IPS DF 6.9 (cell line): ENCODE results near the gene DCLK1.
"Not testable (repeated sequence)": the region's sequence is repeated elsewhere in the genome, so short reads cannot be mapped to it uniquely, and the experiment has no call there.

Source experiments
- DNase-seq: peaks from one replicate; pipeline ENCODE4 v3.0.0-alpha.2; 2013; ENCODE audit warnings: low read depth, low spot score
- H3K27ac ChIP-seq: one replicate; pipeline ENCODE4 v1.5.1; 2013; ENCODE audit warnings: low read length, control low read depth
- H3K27me3 ChIP-seq: 2 replicates; pipeline ENCODE4 v1.6.1; 2013; ENCODE audit warnings: mild to moderate bottlenecking, low read length; ENCODE audit not compliant: control insufficient read depth, insufficient read depth
- H3K36me3 ChIP-seq: 2 replicates; pipeline ENCODE4 v1.6.1; 2013; ENCODE audit warnings: low read length; ENCODE audit not compliant: control insufficient read depth, insufficient read depth
- H3K4me1 ChIP-seq: 2 replicates; pipeline ENCODE4 v1.6.1; 2013; ENCODE audit warnings: low read length; ENCODE audit not compliant: control insufficient read depth, insufficient read depth
- H3K4me3 ChIP-seq: 2 replicates; pipeline ENCODE4 v1.5.1; 2013; ENCODE audit warnings: mild to moderate bottlenecking, low read length
- H3K9me3 ChIP-seq: 2 replicates; pipeline ENCODE4 v1.6.1; 2013; ENCODE audit warnings: low read length, inconsistent platforms; ENCODE audit not compliant: control insufficient read depth, insufficient read depth
- WGBS: extraction: QIAGEN DNeasy Blood & Tissue Kit; methylation state at CpG from one replicate; pipeline ENCODE4 v1.1.7; 2013; ENCODE audit warnings: mixed read lengths, missing lambda C conversion rate; ENCODE audit not compliant: insufficient read length, insufficient coverage; 5-methylcytosine and 5-hydroxymethylcytosine counted together

The DCLK1 gene

DNA sequence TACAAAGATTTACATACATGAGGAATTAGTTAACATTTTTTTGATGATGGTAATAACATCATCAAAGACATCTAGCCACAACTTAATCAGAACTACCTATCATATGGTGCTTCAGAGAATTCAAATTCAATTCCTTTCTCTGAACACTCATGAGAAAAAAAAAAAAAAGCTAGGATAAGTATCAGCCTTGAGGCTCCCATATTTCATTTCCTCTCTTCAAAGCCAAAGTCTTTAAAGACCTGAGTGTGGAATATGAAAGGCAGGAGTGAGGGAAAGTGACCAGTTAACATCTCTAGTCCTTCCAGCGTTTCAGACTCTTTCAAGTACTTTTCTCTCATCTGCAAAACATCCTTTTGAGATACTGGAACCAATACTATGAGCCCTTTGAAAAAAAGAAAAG is 137.5 kb downstream of the DCLK1 start:
- H3K27me3 ChIP-seq = no peaks in the 10 kb centered on the region
- no peak overlapping the region for H3K4me3 ChIP-seq
- H3K27ac ChIP-seq = no peak overlapping the region
- WGBS = no CpG with 5 or more reads among the region's 1 CpG
- peaks cover 3% of the 10 kb centered on the region; the same call in 1 of the 2 replicates for H3K4me1 ChIP-seq
- H3K9me3 ChIP-seq = no peaks in the 10 kb centered on the region
- no peaks in the 10 kb centered on the region for H3K36me3 ChIP-seq
- DNase-seq = no peak

- DNase-seq = no peak
- no peaks in the 10 kb centered on the region for H3K9me3 ChIP-seq
- WGBS = no CpG with 5 or more reads among the region's 4 CpGs
- no peaks in the 10 kb centered on the region for H3K36me3 ChIP-seq
- peaks cover 6% of the 10 kb centered on the region for H3K4me1 ChIP-seq
- H3K27me3 ChIP-seq = no peaks in the 10 kb centered on the region
- H3K4me3 ChIP-seq = no peak overlapping the region
- no peak overlapping the region for H3K27ac ChIP-seq
Measured at GRCh38 chr13:35992964-35993363, 138.2 kb downstream of the DCLK1 start.

GRCh38 chr13:35990196-35990595 is 141.0 kb downstream of the DCLK1 start:
- no peak for DNase-seq

GRCh38 chr13:35988648-35989081 is 142.5 kb downstream of the DCLK1 start:
- Histone ChIP-seq H3K36me3 (no peaks in the 10 kb centered on the region), H3K27me3 (no peaks in the 10 kb centered on the region), H3K4me3 (no peak overlapping the region), H3K9me3 (no peaks in the 10 kb centered on the region), H3K4me1 (peaks cover 15% of the 10 kb centered on the region), H3K27ac (no peak overlapping the region)
- WGBS = no CpG with 5 or more reads among the region's 6 CpGs
- DNase-seq = no peak

More at GRCh38 chr13:35990196-35990595, 141.0 kb downstream of the DCLK1 start:
- H3K4me1 ChIP-seq = peaks cover 12% of the 10 kb centered on the region
- no peak overlapping the region for H3K4me3 ChIP-seq
- whole genome bisulfite sequencing = no CpG with 5 or more reads among the region's 3 CpGs
- no peaks in the 10 kb centered on the region for H3K36me3 ChIP-seq
- H3K27me3 ChIP-seq = no peaks in the 10 kb centered on the region
- no peaks in the 10 kb centered on the region for H3K9me3 ChIP-seq
- no peak overlapping the region for H3K27ac ChIP-seq

- WGBS = no CpG with 5 or more reads among the region's 19 CpGs
Measured at GRCh38 chr13:35987572-35988513, 143.3 kb downstream of the DCLK1 start.

GRCh38 chr13:35984776-35985453 is 146.3 kb downstream of the DCLK1 start:
- H3K27ac ChIP-seq = no peak overlapping the region
- no peaks in the 10 kb centered on the region for H3K36me3 ChIP-seq
- WGBS = no CpG with 5 or more reads among the region's 10 CpGs
- H3K4me1 ChIP-seq = peaks cover 12% of the 10 kb centered on the region
- no peak for DNase-seq
- H3K4me3 ChIP-seq = no peak overlapping the region
- H3K27me3 ChIP-seq = no peaks in the 10 kb centered on the region
- H3K9me3 ChIP-seq = no peaks in the 10 kb centered on the region; the same call in 1 of the 2 replicates

More at GRCh38 chr13:35987572-35988513, 143.3 kb downstream of the DCLK1 start:
- no peak for DNase-seq
- Histone ChIP-seq H3K36me3 (no peaks in the 10 kb centered on the region), H3K9me3 (no peaks in the 10 kb centered on the region), H3K4me1 (peaks cover 12% of the 10 kb centered on the region), H3K4me3 (no peak overlapping the region), H3K27me3 (no peaks in the 10 kb centered on the region), H3K27ac (no peak overlapping the region)

- no CpG with 5 or more reads among the region's 3 CpGs for WGBS
- Histone ChIP-seq H3K27me3 (no peaks in the 10 kb centered on the region), H3K4me1 (peaks cover 12% of the 10 kb centered on the region), H3K4me3 (no peak overlapping the region), H3K27ac (no peak overlapping the region), H3K36me3 (no peaks in the 10 kb centered on the region), H3K9me3 (no peaks in the 10 kb centered on the region; the same call in 1 of the 2 replicates)
- DNase-seq = no peak
Measured at GRCh38 chr13:35984287-35984686, 146.9 kb downstream of the DCLK1 start.

DNA sequence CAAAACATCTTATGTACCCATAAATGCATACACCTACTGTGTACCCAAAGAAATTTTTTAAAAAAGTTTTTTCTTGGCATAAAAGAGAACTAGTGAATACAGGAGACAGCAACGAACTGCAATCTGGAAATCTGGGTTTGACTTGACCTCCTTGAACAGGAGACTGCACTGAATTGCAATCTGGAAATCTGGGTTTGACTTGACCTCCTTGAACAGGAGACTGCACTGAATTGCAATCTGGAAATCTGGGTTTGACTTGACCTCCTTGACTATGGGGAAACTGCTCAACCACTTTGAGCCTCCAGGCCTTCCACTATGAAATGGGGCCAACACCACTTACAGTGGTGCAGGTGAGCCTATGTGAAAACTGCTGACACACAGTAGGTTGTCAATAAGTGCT is 147.5 kb downstream of the DCLK1 start:
- H3K36me3 ChIP-seq, DNase-seq, H3K9me3 ChIP-seq, H3K27me3 ChIP-seq, H3K4me3 ChIP-seq, H3K27ac ChIP-seq: not testable (repeated sequence)
- WGBS = no CpG with 5 or more reads among the region's 1 CpG
- peaks cover 12% of the 10 kb centered on the region for H3K4me1 ChIP-seq

DNA sequence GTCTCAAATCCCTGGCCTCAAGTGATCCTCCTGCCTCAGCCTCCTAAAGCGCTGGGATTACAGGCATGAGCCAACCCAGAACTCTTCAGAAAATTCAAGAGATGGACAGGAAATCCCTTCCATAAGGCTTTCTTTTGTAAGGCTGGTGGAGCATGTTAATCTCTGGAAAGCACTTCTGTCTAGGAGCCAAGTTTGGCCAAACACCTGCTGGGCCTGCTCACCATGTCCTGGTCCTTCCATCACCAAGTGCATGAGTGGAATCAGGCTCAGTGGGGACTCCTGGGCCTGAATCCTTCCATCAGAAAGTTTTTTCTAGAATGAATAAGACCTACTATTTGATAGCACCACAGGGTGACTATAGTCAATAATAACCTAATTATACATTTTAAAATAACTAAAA is 148.0 kb downstream of the DCLK1 start:
- no peaks in the 10 kb centered on the region; the same call in 1 of the 2 replicates for H3K9me3 ChIP-seq
- no peak overlapping the region for H3K4me3 ChIP-seq
- no peak for DNase-seq

GRCh38 chr13:35979361-35979951 is 151.7 kb downstream of the DCLK1 start:
- Histone ChIP-seq H3K4me1 (peaks cover 1% of the 10 kb centered on the region; the same call in 1 of the 2 replicates), H3K9me3 (no peaks in the 10 kb centered on the region; the same call in 1 of the 2 replicates), H3K27ac (no peak overlapping the region), H3K27me3 (no peaks in the 10 kb centered on the region), H3K4me3 (no peak overlapping the region), H3K36me3 (no peaks in the 10 kb centered on the region)
- WGBS = no CpG with 5 or more reads among the region's 8 CpGs
- no peak for DNase-seq

More for the DNA sequence above, 148.0 kb downstream of the DCLK1 start:
- H3K36me3 ChIP-seq = no peaks in the 10 kb centered on the region
- WGBS = no CpG with 5 or more reads among the region's 1 CpG
- H3K27me3 ChIP-seq = no peaks in the 10 kb centered on the region
- peaks cover 11% of the 10 kb centered on the region for H3K4me1 ChIP-seq
- no peak overlapping the region for H3K27ac ChIP-seq
